RWPE2 (cell line): ENCODE measurements around the gene SIPA1L3.
A peak's percentile ranks its signal among the peaks of the same experiment; 100 is the strongest.

Source experiments
- ATAC-seq: fragments of 200-7000 bp; cut with Tn5 transposase; 3 replicates; pipeline ENCODE4 v1.9.1; 2021; ENCODE audit warnings: low read depth
- DNase-seq: peaks from one replicate; pipeline ENCODE4 v3.0.0-alpha.2; 2020; ENCODE audit warnings: low spot score
- H3K27ac ChIP-seq: fragments of 450-650 bp; 2 replicates; pipeline ENCODE4 v1.5.1; 2017; ENCODE audit warnings: mild to moderate bottlenecking; ENCODE audit not compliant: poor library complexity, severe bottlenecking
- H3K27me3 ChIP-seq: fragments of 250-450 bp; sonication (Bioruptor Pico); 2 replicates; pipeline ENCODE4 v1.5.1; 2021; ENCODE audit warnings: mild to moderate bottlenecking, moderate library complexity; ENCODE audit not compliant: insufficient read depth, poor library complexity, severe bottlenecking
- H3K36me3 ChIP-seq: fragments of 250-450 bp; sonication (Bioruptor Pico); 2 replicates; pipeline ENCODE4 v1.5.1; 2020; ENCODE audit warnings: low read depth, mild to moderate bottlenecking, moderate library complexity
- H3K4me1 ChIP-seq: fragments of 250-450 bp; sonication (Bioruptor Pico); 2 replicates; pipeline ENCODE4 v1.5.1; 2021; ENCODE audit warnings: mild to moderate bottlenecking, moderate library complexity; ENCODE audit not compliant: insufficient read depth, poor library complexity, severe bottlenecking
- H3K4me3 ChIP-seq: fragments of 250-450 bp; sonication (Bioruptor Pico); 2 replicates; pipeline ENCODE4 v1.5.1; 2021; ENCODE audit warnings: mild to moderate bottlenecking, moderate library complexity; ENCODE audit not compliant: severe bottlenecking
- H3K9me3 ChIP-seq: fragments of 250-450 bp; sonication (Bioruptor Pico); 2 replicates; pipeline ENCODE4 v1.5.1; 2021; ENCODE audit warnings: mild to moderate bottlenecking, moderate library complexity; ENCODE audit not compliant: severe bottlenecking
- TF ChIP-seq, protein P1 (sequence below): fragments of 450-650 bp; IDR thresholded peaks from one replicate; pipeline ENCODE4 v1.5.1; 2017; ENCODE audit warnings: mild to moderate bottlenecking, moderate library complexity; ENCODE audit not compliant: poor library complexity, severe bottlenecking

The SIPA1L3 gene

DNA sequence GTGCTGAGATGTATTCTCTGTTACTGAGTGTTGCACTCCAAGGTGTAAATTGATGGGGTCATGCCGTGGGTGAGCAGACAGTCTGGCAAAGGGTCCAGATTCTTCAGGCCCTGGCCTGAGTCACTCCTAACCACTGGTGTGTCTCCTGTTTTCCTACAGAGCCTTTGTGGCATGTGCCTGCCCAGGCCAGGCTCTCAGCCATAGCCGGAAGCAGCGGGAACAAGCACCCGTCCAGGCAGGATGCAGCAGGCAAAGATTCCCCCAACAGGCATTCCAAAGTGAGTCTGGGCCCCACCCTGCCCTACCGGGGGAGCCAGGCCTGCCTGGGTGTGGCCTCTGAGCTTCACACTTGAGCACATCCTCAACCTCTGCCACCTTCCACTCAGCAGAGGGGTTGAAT lies 255.1 kb downstream of the SIPA1L3 start:
- peaks cover 69% of the 10 kb centered on the region for H3K36me3 ChIP-seq
- ATAC-seq (peak; percentile 56; the same call in 2 of the 3 replicates), DNase-seq (no peak)
- no peak overlapping the region for H3K4me3 ChIP-seq
- H3K4me1 ChIP-seq = no peaks in the 10 kb centered on the region
- no peaks in the 10 kb centered on the region for H3K9me3 ChIP-seq
- TF ChIP-seq, protein P1, sequence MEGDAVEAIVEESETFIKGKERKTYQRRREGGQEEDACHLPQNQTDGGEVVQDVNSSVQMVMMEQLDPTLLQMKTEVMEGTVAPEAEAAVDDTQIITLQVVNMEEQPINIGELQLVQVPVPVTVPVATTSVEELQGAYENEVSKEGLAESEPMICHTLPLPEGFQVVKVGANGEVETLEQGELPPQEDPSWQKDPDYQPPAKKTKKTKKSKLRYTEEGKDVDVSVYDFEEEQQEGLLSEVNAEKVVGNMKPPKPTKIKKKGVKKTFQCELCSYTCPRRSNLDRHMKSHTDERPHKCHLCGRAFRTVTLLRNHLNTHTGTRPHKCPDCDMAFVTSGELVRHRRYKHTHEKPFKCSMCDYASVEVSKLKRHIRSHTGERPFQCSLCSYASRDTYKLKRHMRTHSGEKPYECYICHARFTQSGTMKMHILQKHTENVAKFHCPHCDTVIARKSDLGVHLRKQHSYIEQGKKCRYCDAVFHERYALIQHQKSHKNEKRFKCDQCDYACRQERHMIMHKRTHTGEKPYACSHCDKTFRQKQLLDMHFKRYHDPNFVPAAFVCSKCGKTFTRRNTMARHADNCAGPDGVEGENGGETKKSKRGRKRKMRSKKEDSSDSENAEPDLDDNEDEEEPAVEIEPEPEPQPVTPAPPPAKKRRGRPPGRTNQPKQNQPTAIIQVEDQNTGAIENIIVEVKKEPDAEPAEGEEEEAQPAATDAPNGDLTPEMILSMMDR = no peak
- no peaks in the 10 kb centered on the region for H3K27me3 ChIP-seq
- H3K27ac ChIP-seq = peak overlapping the region; percentile 8

DNA sequence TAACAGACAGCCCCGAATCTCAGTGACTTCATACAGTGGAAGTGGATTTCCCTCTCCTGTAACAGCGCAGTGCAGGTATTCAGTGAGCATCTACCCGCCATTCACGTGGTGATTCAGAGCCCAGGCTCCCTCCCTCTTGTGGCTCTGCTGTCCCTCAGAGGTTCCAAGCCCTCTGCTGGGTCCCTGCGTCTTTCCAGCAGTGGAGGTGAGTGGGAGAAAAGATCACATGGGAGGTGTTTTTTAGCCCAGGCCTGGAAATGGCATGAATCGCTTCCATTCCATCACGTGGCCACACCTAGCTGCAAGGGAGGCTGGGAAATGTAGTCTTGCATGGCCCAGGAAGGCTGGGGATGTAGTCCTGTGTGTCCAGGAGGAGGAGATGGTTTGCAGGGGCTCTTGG lies 255.6 kb downstream of the SIPA1L3 start:
- Histone ChIP-seq H3K36me3 (peaks cover 63% of the 10 kb centered on the region), H3K4me1 (no peaks in the 10 kb centered on the region), H3K27me3 (no peaks in the 10 kb centered on the region), H3K27ac (peak overlapping the region; percentile 8), H3K9me3 (no peaks in the 10 kb centered on the region), H3K4me3 (no peak overlapping the region)
- DNase-seq = no peak
- TF ChIP-seq, protein P1 = no peak
- no peak for ATAC-seq

DNA sequence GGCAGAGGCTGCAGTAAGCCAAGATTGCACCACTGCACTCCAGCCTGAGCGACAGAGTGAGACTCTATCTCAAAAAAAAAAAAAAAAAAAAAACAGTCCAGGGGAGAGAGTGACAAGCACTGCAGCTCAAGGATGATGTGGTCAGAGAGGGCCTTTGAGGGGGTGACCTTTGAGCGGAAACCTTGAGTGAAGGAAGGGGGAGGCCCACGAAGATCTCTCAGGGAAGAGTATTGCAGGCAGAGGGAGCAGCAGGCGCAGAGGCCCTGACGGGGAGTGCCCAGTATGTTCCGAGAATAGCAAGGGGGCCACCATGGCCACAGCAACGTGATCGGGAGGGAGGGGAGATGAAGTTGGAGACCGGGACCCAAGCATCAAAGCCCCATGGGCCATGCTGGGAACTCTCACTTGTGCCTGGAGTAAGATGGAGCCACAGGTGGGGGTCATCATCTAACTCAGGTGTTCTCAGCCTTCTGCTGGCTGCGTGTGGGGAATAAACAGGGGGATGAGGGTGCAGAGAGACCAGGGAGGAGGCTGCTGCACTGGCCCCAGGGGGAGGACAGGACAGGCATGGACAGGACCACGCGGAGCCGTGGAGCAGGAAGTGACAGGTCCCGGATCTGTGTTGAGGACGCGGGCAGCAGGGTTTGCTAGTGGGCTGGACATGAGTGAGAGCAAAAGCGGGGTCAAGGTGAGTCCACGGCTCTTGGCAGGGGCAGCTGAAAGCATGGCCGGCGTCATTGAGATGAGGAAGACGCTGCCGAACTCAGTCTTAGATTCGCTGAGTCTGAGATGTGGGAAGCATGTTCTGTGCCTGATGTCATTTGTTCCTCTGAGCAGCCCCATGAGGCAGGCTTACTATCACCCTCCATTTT lies 256.6 kb downstream of the SIPA1L3 start:
- DNase-seq (no peak), ATAC-seq (no peak)
- H3K9me3 ChIP-seq = no peaks in the 10 kb centered on the region
- H3K27ac ChIP-seq = no peak overlapping the region
- H3K4me3 ChIP-seq = no peak overlapping the region
- no peaks in the 10 kb centered on the region for H3K4me1 ChIP-seq
- no peaks in the 10 kb centered on the region for H3K27me3 ChIP-seq
- peaks cover 72% of the 10 kb centered on the region for H3K36me3 ChIP-seq
- TF ChIP-seq, protein P1 = no peak

DNA sequence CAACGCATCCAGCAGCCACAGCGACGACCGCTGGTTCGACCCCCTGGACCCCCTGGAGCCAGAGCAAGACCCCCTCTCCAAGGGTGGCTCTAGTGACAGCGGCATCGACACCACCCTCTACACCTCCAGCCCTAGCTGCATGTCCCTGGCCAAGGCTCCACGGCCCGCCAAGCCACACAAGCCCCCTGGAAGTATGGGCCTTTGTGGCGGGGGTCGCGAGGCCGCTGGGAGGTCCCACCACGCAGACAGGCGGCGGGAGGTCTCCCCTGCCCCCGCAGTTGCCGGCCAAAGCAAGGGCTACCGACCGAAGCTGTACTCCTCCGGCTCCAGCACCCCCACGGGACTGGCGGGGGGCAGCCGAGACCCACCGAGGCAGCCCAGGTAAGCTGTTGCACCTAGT lies 257.5 kb downstream of the SIPA1L3 start:
- ATAC-seq = no peak
- no peaks in the 10 kb centered on the region for H3K4me1 ChIP-seq
- DNase-seq = no peak
- H3K9me3 ChIP-seq = no peaks in the 10 kb centered on the region
- H3K4me3 ChIP-seq = no peak overlapping the region
- TF ChIP-seq, protein P1 = no peak
- H3K27ac ChIP-seq = no peak overlapping the region
- peaks cover 69% of the 10 kb centered on the region for H3K36me3 ChIP-seq
- H3K27me3 ChIP-seq = no peaks in the 10 kb centered on the region

DNA sequence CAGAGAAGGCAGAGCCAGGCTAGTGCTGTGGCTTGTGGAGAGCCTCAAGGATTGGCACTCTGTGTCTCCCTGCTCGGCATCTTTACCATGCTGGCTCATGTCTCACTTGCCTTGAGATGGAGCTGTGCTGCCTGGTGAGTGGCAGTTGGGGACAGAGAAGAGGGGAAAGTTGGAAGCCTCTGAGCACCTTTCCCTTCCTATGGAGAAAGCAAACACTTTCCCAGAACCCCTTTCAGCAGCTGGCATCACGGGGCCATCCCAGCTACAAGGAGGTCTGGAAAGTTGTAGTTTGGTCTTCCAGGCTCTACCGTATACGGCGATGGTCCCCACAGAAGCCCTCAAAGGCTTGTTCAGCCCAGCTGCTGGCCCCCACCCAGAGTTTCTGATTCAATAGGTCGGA lies 258.3 kb downstream of the SIPA1L3 start:
- no peaks in the 10 kb centered on the region for H3K9me3 ChIP-seq
- no peak overlapping the region for H3K27ac ChIP-seq
- ATAC-seq (no peak), DNase-seq (no peak)
- no peak overlapping the region for H3K4me3 ChIP-seq
- no peaks in the 10 kb centered on the region for H3K4me1 ChIP-seq
- no peaks in the 10 kb centered on the region for H3K27me3 ChIP-seq
- peaks cover 64% of the 10 kb centered on the region for H3K36me3 ChIP-seq
- TF ChIP-seq, protein P1 = no peak
